GM21526 (cell line): ENCODE results near the gene AFM.
"Not testable (repeated sequence)": the region's sequence is repeated elsewhere in the genome, so short reads cannot be mapped to it uniquely, and the experiment has no call there.

Experiments used
- ATAC-seq: cut with Tn5 transposase; IDR thresholded peaks from one replicate; pipeline ENCODE4 v1.9.1; 2021; ENCODE audit warnings: moderate library complexity; ENCODE audit not compliant: unreplicated experiment, low FRiP score

The AFM gene

GRCh38 chr4:73499996-73500765 lies 18.6 kb downstream of the AFM start:
- ATAC-seq, result no peak

- ATAC-seq, result no peak
Observed at GRCh38 chr4:73501664-73502265, 20.2 kb downstream of the AFM start.

- ATAC-seq, result no peak
Observed at GRCh38 chr4:73505567-73505966, 24.0 kb downstream of the AFM start.

GRCh38 chr4:73507541-73507940 lies 26.0 kb downstream of the AFM start:
- ATAC-seq, result no peak

- no peak for ATAC-seq
Observed at GRCh38 chr4:73508651-73509050, 27.1 kb downstream of the AFM start.

- ATAC-seq, result no peak
Observed at GRCh38 chr4:73518340-73518739, 36.8 kb downstream of the AFM start.

- no peak for ATAC-seq
Observed at GRCh38 chr4:73520821-73521220, 39.3 kb downstream of the AFM start.

- ATAC-seq, result no peak
Observed at GRCh38 chr4:73523126-73523525, 41.6 kb downstream of the AFM start.

- ATAC-seq, result no peak
Observed at GRCh38 chr4:73525611-73526010, 44.1 kb downstream of the AFM start.

- peak; percentile 71 for ATAC-seq
Observed at GRCh38 chr4:73527196-73527595, 45.7 kb downstream of the AFM start.

GRCh38 chr4:73528171-73528570 lies 46.6 kb downstream of the AFM start:
- ATAC-seq, result no peak

- no peak for ATAC-seq
Observed at GRCh38 chr4:73533515-73534422, 52.2 kb downstream of the AFM start.

GRCh38 chr4:73538162-73538561 lies 56.6 kb downstream of the AFM start:
- no peak for ATAC-seq

- no peak for ATAC-seq
Observed at GRCh38 chr4:73539386-73539785, 57.8 kb downstream of the AFM start.

GRCh38 chr4:73540826-73541225 lies 59.3 kb downstream of the AFM start:
- no peak for ATAC-seq

- no peak for ATAC-seq
Observed at GRCh38 chr4:73541251-73541650, 59.7 kb downstream of the AFM start.

GRCh38 chr4:73544620-73545019 lies 63.1 kb downstream of the AFM start:
- ATAC-seq, result no peak

GRCh38 chr4:73550865-73551264 lies 69.3 kb downstream of the AFM start:
- not testable (repeated sequence) for ATAC-seq
